A673 (cell line): ENCODE data around the gene IGF1. TPM values are rescaled to one million over a fixed set of nuclear protein-coding genes. Genes with fewer than 3 reads are reported as not detected.

Experiments
- BruUV-seq: library from RNA; stranded (reverse); fragments of 400-500 nt; replicated peaks from 2 replicates; lab custom pipeline; 2021; lab: Mats Ljungman, UMichigan
- CTCF ChIA-PET: fragments of 300-600 bp; sonication (Branson Sonifier 250); formaldehyde crosslinking; loops from one replicate; lab custom pipeline; 2022; ENCODE audit warnings: antibody characterized with exemption; lab: Charles Lee
- POLR2A ChIA-PET: fragments of 300-600 bp; sonication (Branson Sonifier 250); formaldehyde crosslinking; loops from one replicate; lab custom pipeline; 2022; ENCODE audit warnings: antibody characterized with exemption; ENCODE audit not compliant: low non-redundant PET; lab: Charles Lee
- DNase-seq: peaks from one replicate; pipeline ENCODE4 v3.0.0-alpha.2; 2015; ENCODE audit warnings: low spot score
- H3K27ac ChIP-seq: fragments of 200-600 bp; sonication (generic); 2 replicates; pipeline ENCODE4 v1.5.1; 2016; ENCODE audit warnings: mixed run types, low read depth, mild to moderate bottlenecking, mixed read lengths, antibody characterized with exemption, low read length; ENCODE audit not compliant: poor library complexity, severe bottlenecking
- H3K27me3 ChIP-seq: fragments of 200-600 bp; sonication (generic); replicated peaks from 2 replicates; pipeline ENCODE4 v1.6.1; 2017; ENCODE audit warnings: mixed run types, low read depth, mild to moderate bottlenecking, mixed read lengths, antibody characterized with exemption, low read length; ENCODE audit not compliant: insufficient read depth, poor library complexity
- H3K36me3 ChIP-seq: fragments of 200-600 bp; sonication (generic); 2 replicates; pipeline ENCODE4 v1.6.1; 2016; ENCODE audit warnings: mixed run types, mild to moderate bottlenecking, mixed read lengths, antibody characterized with exemption, low read length; ENCODE audit not compliant: insufficient read depth, poor library complexity, severe bottlenecking
- H3K4me1 ChIP-seq: fragments of 200-600 bp; sonication (generic); 2 replicates; pipeline ENCODE4 v1.6.1; 2017; ENCODE audit warnings: mixed run types, mild to moderate bottlenecking, mixed read lengths, antibody characterized with exemption, low read length; ENCODE audit not compliant: insufficient read depth, poor library complexity, severe bottlenecking
- H3K4me3 ChIP-seq: fragments of 200-600 bp; sonication (generic); 2 replicates; pipeline ENCODE4 v1.5.1; 2016; ENCODE audit warnings: low read depth, mixed run types, mild to moderate bottlenecking, mixed read lengths, low read length; ENCODE audit not compliant: poor library complexity, severe bottlenecking
- H3K9me3 ChIP-seq: fragments of 200-600 bp; sonication (generic); 2 replicates; pipeline ENCODE4 v1.6.1; 2016; ENCODE audit warnings: mixed run types, low read depth, mild to moderate bottlenecking, mixed read lengths, antibody characterized with exemption, low read length; ENCODE audit not compliant: poor library complexity, severe bottlenecking
- EZH2 ChIP-seq: fragments of 200-600 bp; sonication (generic); IDR thresholded peaks from 2 replicates; pipeline ENCODE4 v1.6.1; 2017; ENCODE audit warnings: borderline replicate concordance, low read depth, mild to moderate bottlenecking, mixed read lengths, antibody characterized with exemption, low read length; ENCODE audit not compliant: poor library complexity, severe bottlenecking
- intact Hi-C: fragments of 100-400 bp; cut with micrococcal nuclease; formaldehyde crosslinking; loops from one replicate; pipeline ENCODE4 v1.10.0; 2022; ENCODE audit not compliant: unreplicated experiment
- total RNA-seq: library from RNA; stranded (reverse); gene quantifications from 2 replicates; pipeline ENCODE4 v1.2.3, GENCODE V29; 2021
- TF ChIP-seq, protein P1 (sequence below): fragments of 300-800, 200-600 bp; sonication (generic); conservative IDR thresholded peaks from 2 replicates; pipeline ENCODE4 v1.5.1; 2017; ENCODE audit warnings: low read depth, mild to moderate bottlenecking, antibody characterized with exemption, low read length, moderate library complexity, mixed read lengths

IGF1 gene
- total RNA-seq, 1 experiment from 2014 or later, result 16.4 TPM

DNA sequence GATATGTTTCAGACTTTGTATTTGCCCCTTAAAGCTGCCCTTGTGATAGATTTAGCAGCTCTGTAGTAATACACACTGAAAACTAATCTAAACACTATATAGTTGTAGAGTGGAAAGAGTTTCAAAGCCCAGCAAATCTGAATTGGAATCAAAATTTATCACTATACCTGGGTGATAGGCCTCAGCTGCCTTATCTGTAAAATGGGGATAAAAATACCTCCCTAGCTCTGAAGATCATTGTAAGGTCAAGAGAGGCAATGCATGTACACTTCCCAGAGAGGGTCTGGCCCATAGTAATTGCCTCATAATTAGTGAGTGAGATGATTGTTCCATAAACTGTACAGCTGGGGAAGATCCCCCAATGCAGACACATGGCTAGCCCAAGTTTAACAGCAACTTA, 103.6 kb downstream of the IGF1 start:
- no peaks in the 10 kb centered on the region for H3K27me3 ChIP-seq
- BruUV-seq, result no TSS peak
- TF ChIP-seq EZH2, result no peak
- TF ChIP-seq, protein P1, sequence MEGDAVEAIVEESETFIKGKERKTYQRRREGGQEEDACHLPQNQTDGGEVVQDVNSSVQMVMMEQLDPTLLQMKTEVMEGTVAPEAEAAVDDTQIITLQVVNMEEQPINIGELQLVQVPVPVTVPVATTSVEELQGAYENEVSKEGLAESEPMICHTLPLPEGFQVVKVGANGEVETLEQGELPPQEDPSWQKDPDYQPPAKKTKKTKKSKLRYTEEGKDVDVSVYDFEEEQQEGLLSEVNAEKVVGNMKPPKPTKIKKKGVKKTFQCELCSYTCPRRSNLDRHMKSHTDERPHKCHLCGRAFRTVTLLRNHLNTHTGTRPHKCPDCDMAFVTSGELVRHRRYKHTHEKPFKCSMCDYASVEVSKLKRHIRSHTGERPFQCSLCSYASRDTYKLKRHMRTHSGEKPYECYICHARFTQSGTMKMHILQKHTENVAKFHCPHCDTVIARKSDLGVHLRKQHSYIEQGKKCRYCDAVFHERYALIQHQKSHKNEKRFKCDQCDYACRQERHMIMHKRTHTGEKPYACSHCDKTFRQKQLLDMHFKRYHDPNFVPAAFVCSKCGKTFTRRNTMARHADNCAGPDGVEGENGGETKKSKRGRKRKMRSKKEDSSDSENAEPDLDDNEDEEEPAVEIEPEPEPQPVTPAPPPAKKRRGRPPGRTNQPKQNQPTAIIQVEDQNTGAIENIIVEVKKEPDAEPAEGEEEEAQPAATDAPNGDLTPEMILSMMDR, result no peak
- ChIA-PET CTCF (no interaction called here), POLR2A (no interaction called here)
- H3K27ac ChIP-seq, result no peak overlapping the region
- H3K9me3 ChIP-seq, result no peaks in the 10 kb centered on the region
- H3K36me3 ChIP-seq, result no peaks in the 10 kb centered on the region
- no peak for DNase-seq
- no peaks in the 10 kb centered on the region for H3K4me1 ChIP-seq
- H3K4me3 ChIP-seq, result no peak overlapping the region
- intact Hi-C loops, result no loop called here

DNA sequence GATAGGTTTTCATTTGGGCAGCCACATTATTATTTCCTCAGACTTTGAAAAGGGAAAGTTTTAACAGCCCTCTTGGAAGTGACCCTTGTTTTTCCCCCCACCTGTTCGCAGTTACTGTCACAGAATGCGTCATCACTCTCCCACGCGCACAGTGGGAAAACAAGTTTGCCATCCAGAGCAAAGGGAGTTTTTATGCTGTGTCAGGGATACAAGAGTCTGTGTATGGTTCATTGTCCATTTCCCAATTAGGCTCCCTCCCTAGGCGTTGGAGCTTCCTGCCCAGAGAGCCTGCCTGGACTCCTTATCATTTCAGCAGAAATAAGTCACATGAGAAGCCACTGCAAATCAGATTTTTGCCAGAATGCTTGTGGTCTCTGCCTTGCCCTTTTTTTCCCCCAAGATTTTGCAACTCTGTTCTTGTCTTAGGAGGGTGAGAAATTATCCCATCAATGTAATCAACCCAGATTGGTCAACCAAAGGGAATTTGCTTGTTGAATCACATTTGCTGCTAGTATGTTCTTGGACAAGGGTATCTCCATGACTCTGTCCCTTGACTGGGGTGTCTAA, 104.1 kb downstream of the IGF1 start:
- Histone ChIP-seq H3K9me3 (no peaks in the 10 kb centered on the region), H3K4me3 (no peak overlapping the region), H3K36me3 (no peaks in the 10 kb centered on the region), H3K27me3 (no peaks in the 10 kb centered on the region), H3K4me1 (no peaks in the 10 kb centered on the region), H3K27ac (no peak overlapping the region)
- DNase-seq, result no peak
- BruUV-seq, result no TSS peak
- ChIA-PET POLR2A (no interaction called here), CTCF (no interaction called here)
- intact Hi-C loops, result no loop called here
- TF ChIP-seq, protein P1, result no peak
- no peak for TF ChIP-seq EZH2

GRCh38 chr12:102374190-102374589, 106.2 kb downstream of the IGF1 start:
- POLR2A ChIA-PET, result no interaction called here
- H3K9me3 ChIP-seq, result no peaks in the 10 kb centered on the region

More at GRCh38 chr12:102374190-102374589, 106.2 kb downstream of the IGF1 start:
- DNase-seq, result no peak
- no peaks in the 10 kb centered on the region for H3K36me3 ChIP-seq
- H3K27ac ChIP-seq, result no peak overlapping the region
- H3K27me3 ChIP-seq, result no peaks in the 10 kb centered on the region
- no peak overlapping the region for H3K4me3 ChIP-seq
- no TSS peak for BruUV-seq
- no peak for TF ChIP-seq EZH2
- TF ChIP-seq, protein P1, result no peak
- intact Hi-C loops, result no loop called here
- CTCF ChIA-PET, result no interaction called here
- no peaks in the 10 kb centered on the region for H3K4me1 ChIP-seq
